IMR-90 (cell line): ENCODE data around the gene ENPP3. TPM values are rescaled to one million over a fixed set of nuclear protein-coding genes. Genes with fewer than 3 reads are reported as not detected.
A peak's percentile ranks its signal among the peaks of the same experiment; 100 is the strongest.

Experiments
- ATAC-seq: fragments of 200-7000 bp; cut with Tn5 transposase; 2 replicates; pipeline ENCODE4 v1.9.1; 2020; ENCODE audit warnings: low read depth, mild to moderate bottlenecking, moderate library complexity
- BruUV-seq: library from RNA; stranded (reverse); fragments of 400-500 nt; replicated peaks from 2 replicates; lab custom pipeline; 2021; lab: Mats Ljungman, UMichigan
- CTCF ChIA-PET: fragments of 300-600 bp; formaldehyde crosslinking; extraction: SDS; loops from one replicate; lab custom pipeline; 2021; ENCODE audit warnings: antibody characterized with exemption; lab: Yijun Ruan, JAX
- POLR2A ChIA-PET: fragments of 300-600 bp; sonication (Branson Sonifier 250); formaldehyde crosslinking; loops from one replicate; lab custom pipeline; 2022; ENCODE audit warnings: antibody characterized with exemption; ENCODE audit not compliant: unreplicated experiment; lab: Charles Lee
- DNase-seq: peaks from one replicate; pipeline ENCODE4 v3.0.0; 2013
- H2AFZ ChIP-seq: replicated peaks from 2 replicates; pipeline ENCODE3; 2013; ENCODE audit warnings: low read length, mild to moderate bottlenecking; ENCODE audit not compliant: poor library complexity
- H2AK5ac ChIP-seq: 2 replicates; pipeline ENCODE4 v1.6.1; 2013; ENCODE audit warnings: low read depth, low read length, inconsistent platforms
- H2AK9ac ChIP-seq: replicated peaks from 2 replicates; pipeline ENCODE3; 2013; ENCODE audit warnings: mild to moderate bottlenecking, low read depth, low read length, moderate library complexity; ENCODE audit not compliant: poor library complexity
- H2BK120ac ChIP-seq: 2 replicates; pipeline ENCODE4 v1.6.1; 2013; ENCODE audit warnings: low read depth, low read length, inconsistent platforms
- H2BK15ac ChIP-seq: 3 replicates; pipeline ENCODE4 v1.6.1; 2013; ENCODE audit warnings: low read depth, low read length, inconsistent platforms
- H2BK20ac ChIP-seq: 2 replicates; pipeline ENCODE4 v1.6.1; 2013; ENCODE audit warnings: low read depth, mild to moderate bottlenecking, inconsistent platforms, low read length, moderate library complexity
- H2BK5ac ChIP-seq: 2 replicates; pipeline ENCODE4 v1.6.1; 2013; ENCODE audit warnings: mild to moderate bottlenecking, low read depth, low read length, inconsistent platforms; ENCODE audit not compliant: poor library complexity, severe bottlenecking
- H3K14ac ChIP-seq: replicated peaks from 2 replicates; pipeline ENCODE4 v1.6.1; 2013; ENCODE audit warnings: low read depth, low read length, inconsistent platforms
- H3K18ac ChIP-seq: 2 replicates; pipeline ENCODE4 v1.6.1; 2013; ENCODE audit warnings: low read depth, low read length, control low read depth
- H3K23ac ChIP-seq: 2 replicates; pipeline ENCODE4 v1.6.1; 2013; ENCODE audit warnings: low read depth, low read length, inconsistent platforms
- H3K27ac ChIP-seq: 2 replicates; pipeline ENCODE4 v1.5.1; 2013; ENCODE audit warnings: mild to moderate bottlenecking, control low read depth, low read length; ENCODE audit not compliant: insufficient read depth
- H3K27me3 ChIP-seq: 2 replicates; pipeline ENCODE4 v1.6.1; 2013; ENCODE audit warnings: low read length; ENCODE audit not compliant: control insufficient read depth, insufficient read depth
- H3K36me3 ChIP-seq: 2 replicates; pipeline ENCODE4 v1.6.1; 2013; ENCODE audit warnings: low read length, mixed read lengths; ENCODE audit not compliant: control insufficient read depth, insufficient read depth
- H3K4ac ChIP-seq: 2 replicates; pipeline ENCODE4 v1.6.1; 2013; ENCODE audit warnings: low read depth, low read length, inconsistent platforms
- H3K4me1 ChIP-seq: 2 replicates; pipeline ENCODE4 v1.6.1; 2013; ENCODE audit warnings: low read length, mixed read lengths; ENCODE audit not compliant: control insufficient read depth, insufficient read depth
- H3K4me2 ChIP-seq: 2 replicates; pipeline ENCODE4 v1.6.1; 2013; ENCODE audit warnings: low read depth, mild to moderate bottlenecking, control low read depth, low read length, moderate library complexity
- H3K4me3 ChIP-seq: 2 replicates; pipeline ENCODE4 v1.5.1; 2013; ENCODE audit warnings: low read depth, mild to moderate bottlenecking, control low read depth, low read length, moderate library complexity; ENCODE audit not compliant: insufficient read depth
- H3K56ac ChIP-seq: 2 replicates; pipeline ENCODE4 v1.6.1; 2013; ENCODE audit warnings: low read length, inconsistent platforms; ENCODE audit not compliant: insufficient read depth; ENCODE audit errors: extremely low read depth
- H3K79me1 ChIP-seq, 2 experiments: 2 replicates each; pipeline ENCODE4 v1.6.1; 2013; ENCODE audit warnings: low read length in 2 of 2, inconsistent platforms in 1 of 2, low read depth in 1 of 2
- H3K9ac ChIP-seq: 2 replicates; pipeline ENCODE4 v1.6.1; 2013; ENCODE audit warnings: low read depth, low read length, control low read depth
- H3K9me1 ChIP-seq: 2 replicates; pipeline ENCODE4 v1.6.1; 2013; ENCODE audit warnings: low read length, inconsistent platforms; ENCODE audit not compliant: insufficient read depth
- H3K9me3 ChIP-seq: 2 replicates; pipeline ENCODE4 v1.6.1; 2013; ENCODE audit warnings: low read length; ENCODE audit not compliant: control insufficient read depth, insufficient read depth
- H4K20me1 ChIP-seq: 2 replicates; pipeline ENCODE4 v1.6.1; 2013; ENCODE audit warnings: low read length, inconsistent platforms; ENCODE audit not compliant: insufficient read depth
- H4K5ac ChIP-seq: 2 replicates; pipeline ENCODE4 v1.6.1; 2013; ENCODE audit warnings: mild to moderate bottlenecking, low read depth, low read length, control low read depth
- H4K8ac ChIP-seq, 2 experiments: 2 replicates each; pipeline ENCODE4 v1.6.1; 2013; ENCODE audit warnings: low read depth in 2 of 2, low read length in 2 of 2, control low read depth in 1 of 2, inconsistent platforms in 1 of 2
- H4K91ac ChIP-seq: 2 replicates; pipeline ENCODE4 v1.6.1; 2013; ENCODE audit warnings: low read depth, low read length, inconsistent platforms; ENCODE audit not compliant: insufficient read depth
- BHLHE40 ChIP-seq: fragments of 150-350 bp; IDR thresholded peaks from 2 replicates; pipeline ENCODE4 v1.6.1; 2016; ENCODE audit warnings: mild to moderate bottlenecking, low read depth, low read length
- FOS ChIP-seq: fragments of 150-350 bp; IDR thresholded peaks from 2 replicates; pipeline ENCODE4 v1.6.1; 2016; ENCODE audit warnings: low read depth, low read length
- MXI1 ChIP-seq: IDR thresholded peaks from 2 replicates; pipeline ENCODE4 v1.6.1; 2012; ENCODE audit warnings: low read depth, mild to moderate bottlenecking, low read length, moderate library complexity, borderline replicate concordance
- NFE2L2 ChIP-seq: fragments of 150-350 bp; IDR thresholded peaks from 2 replicates; pipeline ENCODE4 v1.6.1; 2016; ENCODE audit warnings: low read depth, mild to moderate bottlenecking, low read length
- SMC3 ChIP-seq: fragments of 150-350 bp; IDR thresholded peaks from 2 replicates; pipeline ENCODE4 v1.6.1; 2016; ENCODE audit warnings: low read depth, mild to moderate bottlenecking, antibody characterized with exemption, low read length, moderate library complexity
- WGBS, 2 experiments: methylation state at CpG; one replicate each; pipeline versions ENCODE4 v1.1.5 to v1.1.7; 2013; ENCODE audit warnings: missing lambda C conversion rate in 2 of 2; ENCODE audit not compliant: insufficient read length in 1 of 2; ENCODE audit errors: extremely low coverage in 2 of 2; 5-methylcytosine and 5-hydroxymethylcytosine counted together
- dilution Hi-C: fragments of 300-500 bp; cut with HindIII; formaldehyde crosslinking; loops from one replicate; pipeline ENCODE4 v1.14.3; 2018; ENCODE audit warnings: low sequenced_read_pairs; ENCODE audit not compliant: unreplicated experiment
- in situ Hi-C: fragments of 300-500 bp; cut with MboI; formaldehyde crosslinking; loops from 3 replicates; pipeline ENCODE4 v1.14.3; 2019; ENCODE audit warnings: low sequenced_read_pairs, inconsistent platforms, mixed read lengths
- intact Hi-C: fragments of 100-400 bp; cut with micrococcal nuclease; formaldehyde crosslinking; loops from 2 replicates; pipeline ENCODE4 v1.10.0; 2022
- polyA plus RNA-seq, 3 experiments: library from polyadenylated mRNA; depleted of rRNA; stranded (reverse); fragments of >200 nt; gene quantifications; 2 replicates each; pipeline ENCODE4 v1.2.3, GENCODE V29; 2012; ENCODE audit warnings: low replicate concordance in 1 of 3
- total RNA-seq: library from RNA; depleted of rRNA; stranded (reverse); fragments of >200 nt; gene quantifications from 2 replicates; pipeline ENCODE4 v1.2.3, GENCODE V29; 2012

Gene ENPP3
- total and polyA plus RNA-seq, 2 of the 4 experiments (the other 2 are of a cell fraction), result under 0.01 to 0.05 TPM

DNA sequence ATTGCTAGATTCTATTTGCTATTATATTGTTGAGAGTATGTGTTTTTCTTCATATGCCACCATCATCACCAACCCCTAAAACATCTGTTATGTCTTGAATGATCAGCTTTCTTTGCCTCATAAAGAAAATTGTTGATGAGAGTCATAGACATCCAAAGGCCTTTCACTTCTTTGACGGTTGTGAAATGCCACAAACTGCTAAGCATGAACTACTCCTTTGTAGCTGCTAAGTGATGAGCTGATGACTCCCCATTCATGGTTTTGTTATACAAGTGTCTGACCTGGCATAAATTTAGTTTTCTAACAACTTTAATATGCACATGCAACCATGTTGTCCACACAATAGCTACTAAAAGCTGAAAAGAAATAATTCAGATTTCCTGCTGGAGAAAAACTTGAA, 8.4 kb upstream of the ENPP3 start:
- Histone ChIP-seq H3K4ac (no peak overlapping the region), H2AK5ac (no peak overlapping the region), H2BK120ac (no peak overlapping the region), H3K23ac (peak overlapping the region; percentile 23; the same call in 1 of the 2 replicates), H3K56ac (no peak overlapping the region), H3K4me3 (no peak overlapping the region), H2AFZ (no peak overlapping the region), H2BK15ac (no peak overlapping the region), H3K4me2 (no peak overlapping the region), H2AK9ac (no peak overlapping the region), H4K8ac (peak overlapping the region in 1 of 2 experiments; percentile 36; a peak in 2 of 4 replicates), H3K36me3 (peaks cover 4% of the 10 kb centered on the region), H3K18ac (no peak overlapping the region), H3K79me1 (peaks cover 6 to 19% of the 10 kb centered on the region in 2 experiments; a peak in 3 of 4 replicates), H3K4me1 (no peaks in the 10 kb centered on the region), H3K9me1 (no peaks in the 10 kb centered on the region; the same call in 1 of the 2 replicates), H3K14ac (no peak overlapping the region), H2BK5ac (no peak overlapping the region), H3K27ac (no peak overlapping the region), H3K9me3 (no peaks in the 10 kb centered on the region), H4K91ac (no peak overlapping the region), H2BK20ac (no peak overlapping the region), H3K9ac (no peak overlapping the region), H3K27me3 (peaks cover 2% of the 10 kb centered on the region), H4K5ac (no peak overlapping the region), H4K20me1 (no peaks in the 10 kb centered on the region)
- no peak for ATAC-seq
- dilution Hi-C loops, result no loop called here
- no TSS peak for BruUV-seq
- TF ChIP-seq FOS, result no peak
- no peak for TF ChIP-seq NFE2L2
- no peak for TF ChIP-seq MXI1
- no peak for TF ChIP-seq BHLHE40
- no peak for TF ChIP-seq SMC3
- ChIA-PET POLR2A (interaction anchor here (0.7 kb wide), 1 partner anchor 705 kb away, joined by 3 read pairs; no protein-coding TSS in a partner anchor), CTCF (interaction anchor here (0.5 to 2.8 kb wide), 14 partner anchors 8 to 1986 kb away, joined by 3 to 23 read pairs (median 6); partner anchors contain the start of gene ENPP3)
- in situ Hi-C loops, result no loop called here
- intact Hi-C loops, result loop anchor here (1.0 kb wide), 1 partner anchor 109 kb away; no protein-coding TSS in a partner anchor
- no peak for DNase-seq
- 20% methylated on average over 1 of the region's 1 CpG; no CpG with 5 or more reads in 1 of the 2 experiments for WGBS, 2 experiments
